Neural cell (in vitro differentiated cells): ENCODE measurements around the gene IFNA8. TPM values are rescaled to one million over a fixed set of nuclear protein-coding genes. Genes with fewer than 3 reads are reported as not detected.

ENCODE experiments used
- H2AFZ ChIP-seq: fragments of 200-600, 300-800 bp; sonication (generic), shearing (Covaris generic); 2 replicates; pipeline ENCODE4 v1.6.0; 2014; ENCODE audit warnings: low read depth, mild to moderate bottlenecking, antibody characterized with exemption, low read length, moderate library complexity
- H3F3A ChIP-seq: fragments of 200-600 bp; shearing (Covaris generic); 2 replicates; pipeline ENCODE4 v1.6.1; 2016; ENCODE audit warnings: mild to moderate bottlenecking, moderate library complexity, mixed read lengths, antibody characterized with exemption, low read length; ENCODE audit not compliant: insufficient read depth, poor library complexity, severe bottlenecking
- H3K27ac ChIP-seq: fragments of 200-600, 300-800 bp; sonication (generic), shearing (Covaris generic); 2 replicates; pipeline ENCODE4 v1.5.1; 2014; ENCODE audit warnings: mild to moderate bottlenecking, low read length, moderate library complexity
- H3K27me3 ChIP-seq: fragments of 300-800, 200-600 bp; sonication (generic), shearing (Covaris generic); 2 replicates; pipeline ENCODE4 v1.6.0; 2014; ENCODE audit warnings: mild to moderate bottlenecking, low read depth, low read length, moderate library complexity; ENCODE audit not compliant: insufficient read depth
- H3K36me3 ChIP-seq: fragments of 300-800, 200-600 bp; sonication (generic), shearing (Covaris generic); 2 replicates; pipeline ENCODE4 v1.5.1; 2014; ENCODE audit warnings: mild to moderate bottlenecking, antibody characterized with exemption, low read length, moderate library complexity; ENCODE audit not compliant: insufficient read depth
- H3K4me2 ChIP-seq: fragments of 300-800, 200-600 bp; sonication (generic), shearing (Covaris generic); 2 replicates; pipeline ENCODE4 v1.6.0; 2014; ENCODE audit warnings: mild to moderate bottlenecking, low read length
- H3K4me3 ChIP-seq: fragments of 300-800, 200-600 bp; sonication (generic), shearing (Covaris generic); 2 replicates; pipeline ENCODE4 v1.5.1; 2014; ENCODE audit warnings: mild to moderate bottlenecking, low read length, moderate library complexity
- H3K79me2 ChIP-seq: fragments of 200-600 bp; shearing (Covaris generic); replicated peaks from 2 replicates; pipeline ENCODE4 v1.6.0; 2014; ENCODE audit warnings: mild to moderate bottlenecking, low read length, moderate library complexity; ENCODE audit not compliant: insufficient read depth
- H3K9ac ChIP-seq: fragments of 300-800, 200-600 bp; sonication (generic), shearing (Covaris generic); 2 replicates; pipeline ENCODE4 v1.6.1; 2016; ENCODE audit warnings: mild to moderate bottlenecking, low read length, mixed read lengths
- H3K9me2 ChIP-seq: fragments of 200-600 bp; shearing (Covaris generic); 2 replicates; pipeline ENCODE4 v1.6.1; 2016; ENCODE audit warnings: mild to moderate bottlenecking, low read length, mixed read lengths; ENCODE audit not compliant: insufficient read depth
- H3K9me3 ChIP-seq: fragments of 200-600, 300-800 bp; sonication (generic), shearing (Covaris generic); 2 replicates; pipeline ENCODE4 v1.6.1; 2016; ENCODE audit warnings: mild to moderate bottlenecking, mixed run types, low read length, moderate library complexity, mixed read lengths
- H4K20me1 ChIP-seq: fragments of 200-600 bp; shearing (Covaris generic); 2 replicates; pipeline ENCODE4 v1.6.1; 2016; ENCODE audit warnings: mild to moderate bottlenecking, mixed run types; ENCODE audit not compliant: insufficient read depth
- CTCF ChIP-seq: fragments of 450-650 bp; IDR thresholded peaks from 2 replicates; pipeline ENCODE4 v1.5.1; 2014; ENCODE audit warnings: antibody characterized with exemption, mild to moderate bottlenecking, moderate library complexity; ENCODE audit not compliant: poor library complexity, severe bottlenecking
- EP300 ChIP-seq: fragments of 450-650 bp; conservative IDR thresholded peaks from 2 replicates; pipeline ENCODE4 v1.6.1; 2014; ENCODE audit warnings: antibody characterized with exemption, mild to moderate bottlenecking, moderate library complexity; ENCODE audit not compliant: poor library complexity, severe bottlenecking
- EZH2 ChIP-seq: fragments of 200-600, 300-800 bp; shearing (Covaris generic), sonication (generic); IDR thresholded peaks from 2 replicates; pipeline ENCODE4 v1.6.1; 2014; ENCODE audit warnings: antibody characterized with exemption, low read length, borderline replicate concordance, mild to moderate bottlenecking; ENCODE audit not compliant: insufficient read depth, poor library complexity, severe bottlenecking
- MXI1 ChIP-seq: fragments of 450-650 bp; conservative IDR thresholded peaks from 2 replicates; pipeline ENCODE4 v1.6.1; 2014; ENCODE audit warnings: antibody characterized with exemption, mild to moderate bottlenecking; ENCODE audit not compliant: poor library complexity, severe bottlenecking
- POLR2AphosphoS5 ChIP-seq: IDR thresholded peaks from 2 replicates; pipeline ENCODE4 v1.6.1; 2012
- RAD21 ChIP-seq: fragments of 450-650 bp; conservative IDR thresholded peaks from 2 replicates; pipeline ENCODE4 v1.6.1; 2014; ENCODE audit warnings: antibody characterized with exemption, mild to moderate bottlenecking, moderate library complexity
- REST ChIP-seq: IDR thresholded peaks from 2 replicates; pipeline ENCODE4 v1.6.1; 2012; ENCODE audit warnings: borderline replicate concordance
- SMC3 ChIP-seq: fragments of 450-650 bp; conservative IDR thresholded peaks from 2 replicates; pipeline ENCODE4 v1.6.1; 2014; ENCODE audit warnings: antibody characterized with exemption, mild to moderate bottlenecking, moderate library complexity; ENCODE audit not compliant: poor library complexity
- TAF1 ChIP-seq: IDR thresholded peaks from 2 replicates; pipeline ENCODE4 v1.6.1; 2012; ENCODE audit warnings: low read depth
- polyA plus RNA-seq: library from polyadenylated mRNA; depleted of rRNA; stranded (reverse); fragments of >200 nt; gene quantifications from 2 replicates; pipeline ENCODE4 v1.2.3, GENCODE V29; 2014

IFNA8 gene
- polyA plus RNA-seq, 1 donor from 2014 or later = not detected

GRCh38 chr9:21413624-21414023, 4.7 kb downstream of the IFNA8 start:
- H3K9me2 ChIP-seq = no peaks in the 10 kb centered on the region
- H3K27ac ChIP-seq = no peak overlapping the region
- no peak overlapping the region for H3K4me3 ChIP-seq
- no peaks in the 10 kb centered on the region for H3K36me3 ChIP-seq
- H3K79me2 ChIP-seq = no peaks in the 10 kb centered on the region
- H3K9me3 ChIP-seq = no peaks in the 10 kb centered on the region
- no peak overlapping the region for H2AFZ ChIP-seq
- no peaks in the 10 kb centered on the region for H3F3A ChIP-seq
- H4K20me1 ChIP-seq = no peaks in the 10 kb centered on the region
- H3K27me3 ChIP-seq = no peaks in the 10 kb centered on the region
- no peak for TF ChIP-seq EZH2
- no peak for TF ChIP-seq CTCF
- TF ChIP-seq POLR2AphosphoS5 = no peak
- TF ChIP-seq EP300 = no peak
- no peak for TF ChIP-seq MXI1
- no peak for TF ChIP-seq TAF1
- TF ChIP-seq RAD21 = no peak
- no peak for TF ChIP-seq SMC3
- no peak for TF ChIP-seq REST
- no peak overlapping the region for H3K4me2 ChIP-seq
- no peak overlapping the region for H3K9ac ChIP-seq

GRCh38 chr9:21414220-21414940, 5.5 kb downstream of the IFNA8 start:
- Histone ChIP-seq H3K4me2 (no peak overlapping the region), H2AFZ (no peak overlapping the region), H3K4me3 (no peak overlapping the region), H3K79me2 (no peaks in the 10 kb centered on the region), H3K27me3 (no peaks in the 10 kb centered on the region), H3K9me2 (no peaks in the 10 kb centered on the region), H3F3A (no peaks in the 10 kb centered on the region), H3K36me3 (no peaks in the 10 kb centered on the region), H3K9ac (no peak overlapping the region), H3K27ac (no peak overlapping the region), H4K20me1 (no peaks in the 10 kb centered on the region), H3K9me3 (no peaks in the 10 kb centered on the region)
- TF ChIP-seq EZH2 (no peak), MXI1 (no peak), POLR2AphosphoS5 (no peak), SMC3 (no peak), CTCF (no peak), RAD21 (no peak), EP300 (no peak)
